ENCODE results near the gene MSLN.

Gene MSLN

GRCh38 chr16:724188-725040 is 36.1 kb upstream of the MSLN start:
- TF ChIP-seq CTCF (conservative IDR thresholded peaks at IDR 0.05) (no peak), ZFX (IDR thresholded peaks at IDR 0.05) (no peak)
- H3K27ac ChIP-seq = peak overlapping the region; percentile 100

GRCh38 chr16:725041-725376 is 35.5 kb upstream of the MSLN start:
- TF ChIP-seq ZFX (IDR thresholded peaks at IDR 0.05) = no peak
- no peak for TF ChIP-seq CTCF (conservative IDR thresholded peaks at IDR 0.05)
- peak overlapping the region; percentile 100 for H3K27ac ChIP-seq

- H3K27ac ChIP-seq = peak overlapping the region; percentile 100
- TF ChIP-seq ZFX (IDR thresholded peaks at IDR 0.05) (no peak), CTCF (conservative IDR thresholded peaks at IDR 0.05) (no peak)
Observed at GRCh38 chr16:725463-726187, 34.9 kb upstream of the MSLN start.

- peak overlapping the region; percentile 100 for H3K27ac ChIP-seq
- TF ChIP-seq ZFX (IDR thresholded peaks at IDR 0.05) = no peak; the same call in 1 of the 2 replicates
- TF ChIP-seq CTCF (conservative IDR thresholded peaks at IDR 0.05) = no peak
Observed at GRCh38 chr16:726188-726437, 34.4 kb upstream of the MSLN start.

- H3K27ac ChIP-seq = peak within 1 kb of the TSS; percentile 100
- TF ChIP-seq CTCF (conservative IDR thresholded peaks at IDR 0.05) (no peak), ZFX (IDR thresholded peaks at IDR 0.05) (0 out of 2 replicates have a peak, but pooled peaks have one; percentile 29)
Observed at GRCh38 chr16:726438-727290, 33.9 kb upstream of the MSLN start, which contains the start of the genes CCDC78 and HAGHL. TSS of gene CCDC78 (minus strand) at chr16:726443. CDS start at chr16:726367, 76 bp downstream. TSS of gene HAGHL (plus strand) at chr16:727106. CDS start at chr16:727510, 404 bp downstream.

GRCh38 chr16:727291-727977 is 33.1 kb upstream of the MSLN start:
- H3K27ac ChIP-seq = peak overlapping the region; percentile 100

More at GRCh38 chr16:727291-727977, 33.1 kb upstream of the MSLN start:
- TF ChIP-seq CTCF (conservative IDR thresholded peaks at IDR 0.05) (no peak), ZFX (IDR thresholded peaks at IDR 0.05) (peak; percentile 45; the same call in 1 of the 2 replicates)
